Measurements from ENCODE around the gene USP34.
"Not testable (repeated sequence)": the region's sequence is repeated elsewhere in the genome, so short reads cannot be mapped to it uniquely, and the experiment has no call there.

The USP34 gene

DNA sequence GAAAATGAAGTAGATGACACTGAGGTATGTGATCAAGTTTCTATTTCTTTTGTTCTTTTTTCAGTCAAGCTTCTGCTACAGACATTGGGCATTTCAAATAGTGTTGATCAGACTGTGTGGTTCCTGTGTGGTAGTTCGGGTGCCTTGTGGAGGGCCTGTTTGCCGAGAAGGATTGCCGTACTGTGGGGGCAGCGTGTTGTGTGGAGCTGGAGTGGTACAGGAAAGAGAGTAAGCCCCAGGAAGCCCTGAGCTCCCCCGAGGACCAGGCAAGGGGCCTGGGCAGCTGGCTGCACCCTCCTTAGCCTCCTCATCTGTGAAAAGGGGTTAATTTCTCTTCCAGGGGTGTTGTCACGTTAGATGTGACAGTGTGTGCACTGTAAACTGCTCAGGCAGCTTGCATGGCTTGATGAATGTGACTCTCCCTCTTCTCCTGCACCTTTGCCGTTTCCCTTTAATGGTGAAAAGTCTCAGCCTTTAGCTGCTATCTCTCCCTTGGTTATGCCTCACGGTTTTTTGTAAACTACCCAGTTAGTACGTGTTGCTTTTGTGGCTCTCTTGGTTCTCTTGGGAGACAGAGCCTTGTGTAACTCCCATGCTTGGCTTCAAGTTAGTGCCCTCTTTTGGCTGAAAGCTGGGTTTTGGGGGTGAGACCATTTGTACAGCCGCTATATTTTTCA is 289.4 kb downstream of the USP34 start:
- DNase-seq = no peak

DNA sequence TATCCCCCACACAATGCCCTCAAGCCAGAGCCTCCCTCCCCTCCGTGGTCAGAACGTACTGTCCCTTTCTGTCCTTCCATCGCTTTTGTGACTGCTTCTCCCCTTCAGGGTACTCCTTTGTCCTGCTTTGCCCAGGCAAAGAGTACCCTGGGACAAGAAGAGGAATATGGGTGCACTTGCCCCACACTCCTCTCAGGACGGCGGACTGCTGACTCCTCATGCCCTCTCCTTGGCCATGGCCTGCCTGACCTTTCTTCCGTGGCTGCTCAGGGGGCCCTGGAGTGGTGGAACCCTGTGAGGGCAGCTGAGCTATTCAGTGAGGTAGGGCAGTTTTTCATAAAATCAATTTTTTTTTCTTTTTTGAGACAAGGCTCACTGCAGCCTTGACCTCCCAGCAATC is 290.2 kb downstream of the USP34 start:
- no peak for DNase-seq

DNA sequence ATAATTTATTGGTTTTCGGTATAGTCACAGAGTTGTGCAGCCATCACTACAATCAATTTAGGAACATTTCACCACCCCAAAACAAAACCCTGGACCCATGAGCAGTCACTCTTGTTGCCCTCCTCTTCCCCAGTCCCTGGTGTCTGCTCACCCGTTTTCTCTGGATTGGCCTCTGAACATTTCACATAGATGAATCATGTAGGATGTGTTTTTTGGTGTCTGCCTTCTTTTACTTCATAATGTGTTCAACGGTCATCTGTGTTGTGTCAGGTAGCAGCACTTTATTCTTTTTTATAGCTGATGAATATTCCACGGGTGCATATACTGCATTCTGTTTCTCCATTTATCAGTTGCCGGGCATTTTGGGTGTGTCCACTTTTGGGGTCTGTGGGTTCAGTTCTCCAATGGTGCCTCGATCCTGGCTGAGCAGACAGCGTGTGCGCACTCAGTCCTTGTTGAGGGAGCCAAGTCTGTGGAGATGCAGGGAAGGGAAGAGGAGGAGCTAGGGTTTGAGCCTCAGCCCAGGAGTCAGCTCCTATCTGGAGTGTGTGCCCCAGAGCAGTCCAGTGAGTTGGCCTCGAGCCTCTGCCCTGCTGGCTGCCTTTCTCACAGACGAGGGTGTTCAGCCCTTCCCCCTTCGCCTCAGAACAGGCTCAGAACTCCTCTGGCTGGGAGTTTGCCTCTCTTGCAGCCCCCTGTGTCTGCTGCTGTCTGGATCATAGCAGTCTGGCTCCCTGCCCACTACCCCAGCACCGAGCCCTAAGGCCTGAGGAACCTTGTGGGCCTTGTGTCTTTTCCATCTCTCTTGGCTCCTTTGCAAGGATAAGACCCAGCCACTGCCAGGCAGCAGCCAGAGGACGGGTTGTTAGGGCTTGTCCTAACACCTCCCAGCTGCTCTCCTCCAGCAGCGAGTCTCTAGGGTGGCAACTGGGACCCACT is 290.9 kb downstream of the USP34 start:
- DNase-seq = no peak

DNA sequence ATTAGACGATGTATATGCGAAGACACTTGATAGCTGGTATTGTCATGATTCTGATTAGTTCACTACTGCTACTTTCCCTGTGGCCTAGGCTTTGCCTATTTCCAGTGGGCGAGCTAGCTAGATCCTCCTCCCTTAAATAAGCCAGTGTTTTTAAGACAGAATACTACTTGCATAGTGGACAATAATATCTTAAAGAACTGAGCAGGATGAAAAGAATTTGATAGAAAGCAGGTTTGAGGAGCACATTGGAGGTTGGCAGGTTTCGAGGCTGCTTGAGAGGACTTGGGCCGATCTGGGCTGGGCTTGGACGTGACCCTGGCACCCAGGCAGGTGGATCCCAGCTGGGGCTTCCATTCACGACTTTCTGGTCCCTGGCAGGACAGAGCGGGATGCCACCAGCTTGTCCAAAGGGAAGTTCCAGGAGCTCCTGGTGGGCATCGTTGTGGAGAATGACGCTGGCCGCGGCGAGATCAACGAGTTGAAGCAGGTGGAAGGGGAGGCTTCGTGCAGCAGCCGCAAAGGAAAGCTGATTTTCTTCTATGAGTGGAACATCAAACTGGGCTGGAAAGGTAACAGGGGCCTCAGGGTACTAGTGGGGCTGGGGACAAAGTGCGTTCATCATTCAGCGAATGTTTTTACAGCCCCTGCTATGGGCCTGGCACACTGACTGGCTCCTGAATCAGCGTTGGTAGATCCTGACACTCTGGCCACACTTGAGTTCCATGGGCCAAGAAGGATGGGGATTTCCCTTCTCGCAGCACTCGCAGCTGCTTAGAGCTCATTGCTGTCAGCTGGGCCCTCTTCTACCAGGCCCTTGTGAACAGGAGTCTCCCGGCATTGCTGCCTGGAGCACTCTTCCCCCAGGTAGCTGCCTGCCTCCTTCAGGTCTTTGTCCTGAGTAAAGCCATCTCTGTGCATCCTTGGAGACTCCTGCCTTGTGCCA is 292.0 kb downstream of the USP34 start:
- DNase-seq = no peak

DNA sequence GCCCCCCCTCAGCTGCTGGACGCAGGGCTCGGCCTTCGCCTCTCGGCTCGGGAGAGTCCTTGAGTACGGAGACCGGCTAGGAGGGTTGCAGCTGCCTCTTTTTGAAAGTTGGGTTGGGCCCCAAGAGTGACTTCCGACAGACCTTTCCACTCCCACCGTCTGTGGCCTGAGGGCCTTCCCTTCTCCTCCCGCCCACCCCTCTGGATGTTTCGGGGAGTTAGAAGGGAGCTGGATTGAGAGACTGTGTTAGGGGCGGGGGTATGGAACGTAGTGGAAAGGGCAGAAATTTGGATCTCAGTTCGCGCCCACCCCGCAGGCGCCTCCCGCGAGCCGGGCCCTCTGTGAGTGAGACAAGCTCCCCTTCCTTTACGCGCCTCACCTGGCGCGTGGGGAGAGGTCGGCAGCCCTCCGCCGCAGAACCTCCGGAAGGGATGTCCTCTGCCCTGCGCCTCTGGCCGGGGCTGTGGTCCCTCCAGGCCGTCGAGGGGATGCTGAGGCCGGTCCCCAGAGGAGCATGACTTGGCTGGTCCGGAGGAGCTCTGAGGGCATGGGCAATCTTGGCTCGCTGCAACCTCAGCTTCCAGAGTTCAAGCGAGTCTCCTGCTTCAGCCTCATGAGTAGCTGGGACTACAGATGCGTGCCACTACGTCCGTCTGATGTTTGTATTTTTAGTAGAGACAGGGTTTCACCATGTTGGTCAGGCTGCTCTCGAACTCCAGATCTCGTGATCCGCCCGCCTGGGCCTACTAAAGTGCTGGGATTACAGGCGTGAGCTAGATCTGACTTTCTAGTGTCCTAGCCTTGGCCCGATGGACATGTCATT is 292.9 kb downstream of the USP34 start:
- no peak for DNase-seq

DNA sequence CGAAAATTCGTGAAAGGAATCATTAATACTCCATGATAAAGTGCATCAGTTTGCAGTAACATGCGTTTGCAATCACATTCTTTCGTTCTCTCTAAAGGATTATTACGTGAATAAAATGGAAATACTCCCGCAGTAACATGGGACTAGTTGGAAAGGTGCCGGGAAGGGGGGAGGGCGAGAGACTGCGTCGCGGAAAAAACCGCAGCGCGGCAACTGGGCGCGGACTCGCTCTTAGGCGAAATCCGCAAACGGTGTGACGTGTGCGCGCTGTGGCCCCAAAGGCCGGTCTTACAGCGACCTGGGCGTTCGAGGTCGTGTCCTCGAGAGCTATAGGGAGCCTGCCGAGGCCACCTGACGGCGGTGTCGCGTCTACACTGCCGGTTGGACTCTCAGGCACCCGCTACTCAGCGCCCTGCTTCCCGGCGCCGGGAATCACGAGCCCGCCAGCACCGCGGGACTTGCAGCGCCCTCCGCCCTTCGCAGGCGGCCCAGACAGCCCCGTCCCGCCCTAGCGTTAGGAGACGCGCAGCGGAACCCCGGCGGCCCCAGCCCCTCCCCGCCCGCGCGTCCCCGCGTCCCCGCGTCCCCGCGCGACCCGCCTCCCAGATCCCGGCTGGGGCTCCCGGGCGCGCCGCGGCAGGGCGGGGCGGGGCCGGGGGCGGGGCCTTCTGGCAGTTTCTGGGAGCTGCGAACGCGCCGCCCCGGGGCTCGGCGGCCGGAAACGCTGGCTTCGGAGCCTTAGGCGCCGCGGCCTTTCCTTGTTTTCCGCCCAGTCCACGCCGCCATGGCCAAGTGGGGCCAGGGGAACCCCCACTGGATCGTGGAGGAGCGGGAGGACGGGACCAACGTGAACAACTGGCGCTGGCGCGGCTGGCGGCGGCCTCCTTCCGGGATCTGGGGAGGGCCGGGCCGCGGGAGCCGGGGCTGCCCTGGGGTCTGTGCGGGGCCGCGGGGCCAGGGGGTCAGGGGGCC is 293.8 kb downstream of the USP34 start:
- DNase-seq = peak; percentile 83 to 92

DNA sequence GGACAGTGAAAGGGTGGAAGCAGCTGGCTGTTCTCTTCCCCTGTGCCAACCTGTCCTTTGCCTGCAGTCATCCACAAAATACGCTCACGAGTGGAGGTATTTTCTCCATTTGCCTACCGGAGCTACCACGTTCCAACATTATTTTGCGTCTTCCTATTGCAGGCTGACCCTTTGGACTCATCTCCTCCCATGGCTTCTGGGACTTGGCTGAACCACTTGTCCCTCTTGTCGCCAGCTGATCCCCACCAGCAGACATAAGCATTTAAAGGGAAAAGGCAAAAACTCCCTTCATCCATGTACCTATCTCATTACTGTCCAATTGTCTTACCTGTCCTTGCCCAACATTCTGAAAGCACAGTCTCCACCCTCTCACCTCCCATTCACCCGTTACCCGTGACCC is 295.9 kb downstream of the USP34 start:
- DNase-seq = no peak

DNA sequence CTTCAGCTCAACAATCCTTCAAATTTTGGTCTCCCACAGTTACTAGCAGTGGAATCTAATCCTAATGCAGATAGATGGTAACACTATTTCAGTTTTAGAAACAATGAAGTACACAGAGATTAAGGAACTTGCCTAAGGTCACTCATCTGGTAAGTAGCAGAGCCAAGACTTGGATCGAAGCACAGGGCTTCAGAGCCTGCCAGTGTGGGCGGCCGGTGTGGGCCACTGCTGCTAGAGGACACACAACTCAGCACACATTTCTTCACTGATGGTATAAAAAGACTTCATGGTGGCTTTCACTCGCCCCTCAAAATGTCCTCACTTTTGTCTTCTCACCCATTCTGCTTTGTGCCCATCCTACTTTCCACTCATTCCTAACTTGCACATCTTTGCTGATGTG is 297.8 kb downstream of the USP34 start:
- DNase-seq = no peak

DNA sequence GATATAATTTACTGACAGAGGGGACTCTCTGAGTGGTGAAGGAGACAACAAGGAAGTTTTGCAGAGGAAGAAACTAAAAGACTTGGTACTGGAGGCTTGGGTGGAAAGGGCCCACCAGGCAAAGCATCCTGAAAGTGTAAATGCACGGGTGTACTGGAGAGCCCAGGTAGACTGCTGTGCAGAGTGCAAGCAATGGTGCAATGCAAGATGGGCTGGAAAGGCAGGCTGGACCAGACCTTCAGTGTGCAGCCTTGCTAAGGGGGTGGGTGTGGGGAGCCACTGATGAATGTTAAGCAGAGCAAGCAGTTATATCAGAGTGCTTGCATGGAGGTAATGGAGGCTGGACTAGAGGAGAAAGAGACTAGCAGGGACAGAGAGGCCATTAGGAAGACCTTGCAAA is 298.2 kb downstream of the USP34 start:
- no peak for DNase-seq

DNA sequence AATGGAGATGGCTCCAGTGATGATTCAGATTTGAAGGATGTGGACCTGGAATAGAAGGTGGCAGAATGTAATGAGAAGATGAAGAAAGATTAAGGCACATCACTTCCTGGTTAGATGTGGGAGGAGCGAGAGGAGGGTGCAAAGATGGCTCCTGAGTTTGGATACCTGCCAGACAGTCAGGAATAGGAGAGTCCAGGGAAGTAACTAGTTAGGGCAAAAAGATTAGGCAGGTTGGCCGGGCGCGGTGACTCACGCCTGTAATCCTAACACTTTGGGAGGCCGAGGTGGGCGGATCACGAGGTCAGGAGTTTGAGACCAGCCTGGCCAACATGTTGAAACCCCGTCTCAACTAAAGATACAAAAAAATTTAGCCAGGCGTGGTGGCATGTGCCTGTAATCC is 303.3 kb downstream of the USP34 start:
- DNase-seq = no peak

DNA sequence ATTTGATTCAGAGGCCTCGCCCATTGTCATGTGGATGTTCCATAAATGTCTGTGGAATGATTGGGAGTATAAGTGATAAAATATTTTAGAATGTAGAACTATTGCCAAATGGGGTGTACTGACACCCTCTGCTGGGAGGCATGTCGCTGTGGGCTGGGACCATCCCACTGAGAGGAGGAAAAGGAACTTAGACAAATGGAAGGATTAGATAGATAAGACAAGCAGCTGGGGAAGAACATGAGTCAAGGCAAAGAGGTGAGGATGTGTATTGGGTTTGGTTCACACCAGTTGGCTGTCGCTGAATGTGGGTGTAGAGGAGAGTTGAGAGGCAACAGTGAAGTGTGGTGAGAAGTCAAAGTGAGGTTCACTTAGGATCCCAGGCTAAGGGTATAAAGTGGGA is 304.9 kb downstream of the USP34 start:
- no peak for DNase-seq

DNA sequence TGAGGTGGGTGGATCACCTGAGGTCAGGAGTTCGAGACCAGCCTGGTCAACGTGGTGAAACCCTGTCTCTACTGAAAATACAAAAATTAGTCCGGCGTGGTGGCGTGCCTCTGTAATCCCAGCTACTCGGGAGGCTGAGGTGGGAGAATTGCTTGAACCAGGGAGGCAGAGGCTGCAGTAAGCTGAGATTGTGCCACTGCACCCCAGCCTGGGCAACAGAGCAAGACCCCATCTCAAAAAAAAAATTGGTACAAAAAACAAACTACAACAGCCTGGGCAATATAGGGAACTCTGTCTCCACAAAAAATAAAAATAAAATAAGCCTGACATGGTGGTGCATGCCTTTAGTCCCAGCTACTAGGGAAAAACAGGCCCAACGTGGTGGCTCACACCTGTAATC is 305.8 kb downstream of the USP34 start:
- DNase-seq = not testable (repeated sequence)

DNA sequence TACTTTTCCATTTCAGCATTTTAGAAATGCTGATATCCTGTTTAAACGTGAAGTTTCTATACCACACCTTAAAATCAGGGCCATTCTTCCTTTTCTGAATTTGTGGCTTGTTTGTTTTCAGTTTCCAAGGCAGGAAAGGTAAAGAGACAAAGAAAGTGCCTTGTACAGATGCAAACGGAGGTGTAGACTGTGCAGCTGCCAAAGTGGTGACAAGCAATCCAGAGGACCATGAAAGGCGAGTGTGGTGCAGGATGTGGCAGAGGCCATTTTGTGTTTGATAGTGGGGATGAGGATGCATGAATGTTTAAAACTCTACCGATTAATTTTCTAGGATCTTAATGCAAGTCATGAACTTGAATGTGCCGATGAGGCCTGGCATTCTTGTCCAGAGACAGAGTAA is 308.2 kb downstream of the USP34 start:
- DNase-seq = no peak

DNA sequence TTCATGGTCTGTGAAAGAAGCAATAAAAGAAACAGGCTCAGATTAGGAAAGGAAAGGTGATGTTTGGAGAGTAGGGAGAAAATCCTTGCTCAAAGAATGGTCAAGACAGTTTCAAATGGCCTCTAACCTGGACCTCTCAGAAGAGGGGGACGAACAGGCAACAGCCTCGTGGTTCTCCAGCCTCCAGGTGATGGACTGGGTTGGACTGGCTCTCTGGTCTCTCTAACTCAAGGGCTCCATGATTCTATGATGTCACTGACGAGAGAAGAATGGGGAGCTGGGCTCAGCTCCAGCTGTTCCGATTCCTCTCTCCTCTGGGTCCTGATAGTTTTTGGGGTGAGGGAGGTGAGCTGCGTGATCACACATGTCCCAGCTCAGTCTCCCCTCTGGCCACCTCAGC is 309.0 kb downstream of the USP34 start, which contains the start of gene C2orf74:
C2orf74 (plus strand) TSS at position 301 of the 400 bp plus-strand sequence. CDS start 327 bp downstream, outside the sequence.
- no peak for DNase-seq

DNA sequence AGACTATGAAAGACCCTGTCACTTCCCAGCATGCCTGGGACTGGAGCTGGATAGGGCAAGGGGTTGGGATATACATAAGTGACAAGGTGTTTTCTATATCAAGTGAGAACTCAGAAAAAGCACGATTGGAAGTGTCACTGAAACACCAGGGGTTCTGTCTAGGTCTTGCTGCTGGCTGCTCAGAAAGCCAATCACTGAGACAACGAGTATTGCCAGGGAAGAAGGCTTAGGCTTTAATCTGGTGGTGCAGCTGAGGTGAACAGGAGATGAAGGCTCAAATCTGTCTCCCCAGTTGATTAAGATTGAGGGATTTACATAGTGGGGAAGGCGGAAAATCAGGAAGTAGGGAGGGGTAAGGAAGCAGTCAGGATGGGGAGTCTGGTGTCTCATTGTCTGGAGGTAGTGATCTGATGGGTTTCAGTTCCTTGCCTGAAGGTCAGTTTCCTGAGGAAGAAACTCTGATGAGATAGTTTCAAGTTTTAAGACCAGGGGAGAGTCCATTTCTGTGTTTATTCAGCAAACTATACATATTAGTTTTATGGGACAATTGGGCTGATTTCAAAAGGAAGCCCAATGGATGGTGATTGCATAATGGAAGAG is 312.4 kb downstream of the USP34 start:
- no peak for DNase-seq

DNA sequence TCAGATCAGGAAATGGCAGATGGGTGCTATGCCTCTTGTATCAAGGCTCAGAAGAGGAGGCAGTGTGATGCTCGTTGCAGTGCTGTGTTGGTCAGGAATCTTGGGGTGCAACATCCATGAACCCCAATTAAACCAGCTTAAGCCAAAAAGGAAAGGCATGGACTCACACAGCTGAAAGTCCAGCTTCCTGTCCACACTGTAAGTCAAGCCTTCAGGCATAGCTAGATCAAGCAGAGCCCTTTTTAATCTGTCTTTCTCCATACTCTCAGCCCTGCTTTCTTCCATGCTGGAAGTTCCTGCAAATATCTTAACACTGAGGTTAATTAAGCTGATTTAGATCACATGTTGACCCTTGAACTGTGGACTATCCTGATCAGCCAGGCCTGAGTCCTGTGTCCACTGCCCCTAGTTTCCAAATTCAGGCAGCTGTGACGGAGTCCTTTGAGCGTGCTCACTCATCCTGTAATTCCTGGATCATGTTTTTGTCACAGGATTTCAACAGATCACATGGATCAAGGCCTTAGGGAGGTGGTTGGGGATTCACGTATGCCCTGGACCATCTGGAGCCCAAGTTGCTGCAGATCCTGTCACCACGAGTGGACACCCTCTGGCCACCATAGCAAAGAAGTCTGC is 313.4 kb downstream of the USP34 start:
- DNase-seq = no peak

DNA sequence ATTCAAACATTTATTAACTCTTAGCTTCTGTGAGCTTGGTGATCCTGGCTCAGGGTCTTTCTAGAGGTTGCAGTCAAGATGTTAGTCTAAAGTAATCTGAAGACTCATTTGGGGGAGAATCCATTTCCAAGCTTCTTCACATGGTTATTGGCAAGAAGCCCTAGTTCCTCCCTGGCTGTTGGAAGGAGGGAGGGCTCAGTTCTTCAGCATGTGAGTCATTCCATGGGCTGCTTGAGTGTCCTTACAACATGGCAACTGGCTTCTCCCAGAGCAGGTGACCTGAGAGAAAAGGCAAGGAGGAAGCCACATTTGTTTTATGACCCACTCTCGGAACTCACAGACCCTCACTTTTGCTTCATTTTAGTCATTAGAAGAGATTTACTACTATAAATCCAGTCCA is 319.5 kb downstream of the USP34 start:
- no peak for DNase-seq

DNA sequence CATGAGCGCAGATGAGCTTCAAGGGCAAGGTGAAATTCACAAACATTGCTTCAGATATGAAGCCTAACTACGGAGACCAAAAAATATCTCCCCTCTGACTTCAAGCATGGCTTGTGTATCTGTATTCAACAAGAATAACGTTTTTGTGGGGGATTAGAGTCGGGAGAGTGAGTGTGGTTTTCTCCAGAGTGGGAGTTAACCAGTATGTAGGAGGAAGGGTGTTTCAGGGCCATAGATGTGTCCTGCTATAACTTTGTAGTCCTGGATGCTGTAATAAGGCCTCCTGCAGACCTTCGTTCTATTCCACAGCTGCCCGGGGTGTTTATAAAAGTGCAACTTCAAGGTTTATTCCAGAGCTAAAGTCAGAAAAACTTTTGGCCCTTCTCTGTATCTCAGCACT is 321.8 kb downstream of the USP34 start:
- DNase-seq = no peak

DNA sequence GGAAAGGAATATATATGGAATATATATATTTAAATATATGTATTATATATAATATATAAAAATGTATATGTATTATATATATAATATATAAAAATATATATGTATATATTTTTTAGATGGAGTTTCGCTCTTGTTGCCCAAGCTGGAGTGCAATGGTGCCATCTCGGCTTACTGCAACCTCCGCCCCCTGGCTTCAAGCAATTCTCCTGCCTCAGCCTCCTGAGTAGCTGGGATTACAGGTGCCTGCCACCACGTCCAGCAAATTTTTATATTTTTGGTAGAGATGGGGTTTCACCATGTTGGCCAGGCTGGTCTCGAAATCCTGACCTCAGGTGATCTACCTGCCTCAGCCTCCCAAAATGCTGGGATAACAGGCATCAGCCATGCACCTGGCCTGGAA is 322.8 kb downstream of the USP34 start:
- DNase-seq = not testable (repeated sequence)

DNA sequence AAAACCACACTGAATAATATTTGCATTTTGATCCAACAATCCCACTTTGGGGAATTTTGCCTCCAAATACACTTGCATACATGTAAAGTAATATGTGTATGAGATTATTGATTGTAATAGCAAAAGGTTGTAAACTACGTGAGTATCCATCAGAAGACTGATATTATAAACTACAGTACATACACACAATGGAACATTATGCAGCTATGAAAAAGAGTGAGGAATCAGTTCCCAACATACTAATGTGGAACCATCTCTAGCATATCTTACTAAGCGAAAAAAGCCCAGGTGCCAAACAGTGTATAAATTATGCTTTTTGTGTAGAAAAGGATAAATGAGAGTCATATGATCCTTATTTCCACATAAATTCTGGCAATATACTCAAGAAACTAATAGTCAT is 324.9 kb downstream of the USP34 start:
- no peak for DNase-seq
